Activated T-cell treated with anti-CD3 and anti-CD28 coated beads for 24 hours (primary cell): ENCODE data around the gene BRINP1.

Experiments
- DNase-seq: peaks from one replicate; pipeline ENCODE4 v3.0.0-alpha.2; 2020; ENCODE audit warnings: low read depth

Gene BRINP1

DNA sequence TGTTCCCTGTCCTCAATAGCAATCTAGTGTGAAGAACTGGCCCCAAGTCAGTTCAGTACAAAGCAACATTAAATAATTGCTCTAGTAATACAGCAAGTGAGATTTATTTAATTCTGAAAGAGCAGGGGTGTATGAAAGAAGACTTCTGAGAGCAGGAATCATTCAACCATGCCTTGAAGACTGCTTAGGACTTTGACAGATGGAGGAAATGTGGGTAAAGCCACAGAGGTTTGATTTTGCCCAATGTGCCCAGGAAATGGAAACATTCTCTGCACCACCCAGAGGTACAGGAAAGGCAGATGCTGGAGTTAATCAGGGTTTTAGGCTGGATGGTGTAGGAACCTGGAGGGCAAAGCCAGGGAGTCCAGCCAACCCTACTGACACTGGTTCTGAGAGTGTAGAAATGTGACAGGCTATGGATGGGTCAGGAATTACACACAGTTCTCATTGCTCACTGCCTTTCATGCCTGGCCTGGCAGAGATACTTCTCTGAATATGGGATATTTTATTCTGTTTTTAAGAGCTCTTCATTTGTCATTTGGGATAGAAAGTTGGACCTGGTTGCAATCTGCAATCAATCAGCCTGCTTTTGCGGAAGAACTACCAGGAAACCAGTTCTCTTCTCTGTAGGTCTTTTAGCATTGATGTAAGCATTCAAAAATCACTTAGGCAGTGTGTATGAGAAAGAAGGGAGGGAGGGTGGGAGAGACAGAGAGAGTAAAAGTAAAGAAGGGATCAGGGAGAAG, 88.3 kb downstream of the BRINP1 start:
- no peak for DNase-seq

DNA sequence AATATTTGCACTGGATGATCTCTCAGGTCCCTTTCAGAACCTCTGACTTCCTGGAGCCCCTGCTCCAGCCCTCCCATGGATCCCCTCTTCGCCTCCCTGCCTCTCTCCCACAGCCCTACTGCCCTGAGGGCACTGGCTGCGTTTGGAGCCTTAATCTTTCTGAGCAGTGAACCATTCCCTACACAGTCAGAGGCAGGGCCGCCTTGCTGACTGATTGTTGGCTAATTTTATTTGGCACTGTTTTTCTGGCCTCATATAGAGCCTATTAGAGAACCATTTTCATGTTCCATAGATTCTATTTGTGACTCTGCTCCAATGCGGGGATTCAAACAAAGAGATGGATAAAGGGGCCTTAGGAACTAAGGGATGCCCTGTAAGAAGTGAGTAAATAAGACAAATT, 91.1 kb downstream of the BRINP1 start:
- no peak for DNase-seq

DNA sequence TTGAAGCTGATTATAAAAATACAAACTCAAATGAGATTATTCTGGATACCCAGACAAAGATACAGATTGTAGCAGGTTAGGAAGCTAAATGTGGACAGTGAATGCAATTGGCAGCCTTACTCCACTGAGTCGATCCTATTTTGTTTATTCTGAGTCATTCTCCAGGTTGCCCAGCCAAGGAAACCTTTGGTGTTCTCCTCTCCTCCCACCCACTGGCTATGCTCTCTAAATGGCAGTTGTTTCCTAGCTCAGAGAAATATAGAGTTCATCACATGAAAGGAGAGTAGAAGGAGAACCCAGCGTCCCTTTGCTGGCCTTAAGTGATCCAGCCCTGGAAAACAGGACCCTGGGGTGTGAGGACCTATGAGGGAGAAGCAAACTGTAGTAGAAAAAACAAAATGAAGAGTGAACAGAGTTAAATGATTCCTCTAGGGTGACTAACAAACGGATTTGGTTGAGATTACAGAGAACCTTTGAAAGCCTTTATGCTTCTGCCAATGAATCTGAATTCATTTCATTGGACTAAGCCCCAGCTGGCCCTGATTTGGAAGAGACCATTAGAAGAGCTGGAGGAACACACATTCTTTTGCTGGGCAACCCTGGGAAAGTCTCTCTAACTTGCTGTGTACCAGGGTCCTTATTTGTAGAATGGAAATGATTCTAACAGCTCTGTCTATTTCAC, 95.1 kb downstream of the BRINP1 start:
- no peak for DNase-seq

DNA sequence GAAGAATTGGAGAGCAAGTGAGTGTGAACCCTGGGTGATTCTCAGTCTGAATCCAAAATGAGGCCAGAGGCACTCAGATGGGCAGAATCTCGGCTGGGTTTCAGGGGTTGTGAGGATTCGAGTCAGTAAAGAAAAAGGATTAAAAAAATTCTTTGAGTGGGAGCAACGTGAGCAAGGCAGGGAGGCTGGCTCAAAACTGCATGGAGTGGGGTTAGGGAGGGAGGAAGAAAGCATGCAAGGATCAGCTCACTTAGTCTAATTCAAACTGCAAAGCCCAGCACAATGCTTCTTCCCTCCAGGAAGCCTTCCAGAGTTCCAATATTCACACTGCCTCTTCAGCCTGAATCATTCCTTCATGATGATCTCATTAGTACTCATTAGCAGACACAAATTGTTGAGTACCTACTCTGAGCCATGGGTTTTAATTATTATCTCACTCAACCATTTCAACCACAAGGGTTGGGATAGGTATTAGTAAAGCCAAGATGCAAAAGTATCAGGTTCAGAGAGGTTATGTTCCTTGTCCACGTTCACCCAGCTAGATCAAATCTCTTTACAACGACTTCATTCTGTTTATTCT, 95.8 kb downstream of the BRINP1 start:
- no peak for DNase-seq

DNA sequence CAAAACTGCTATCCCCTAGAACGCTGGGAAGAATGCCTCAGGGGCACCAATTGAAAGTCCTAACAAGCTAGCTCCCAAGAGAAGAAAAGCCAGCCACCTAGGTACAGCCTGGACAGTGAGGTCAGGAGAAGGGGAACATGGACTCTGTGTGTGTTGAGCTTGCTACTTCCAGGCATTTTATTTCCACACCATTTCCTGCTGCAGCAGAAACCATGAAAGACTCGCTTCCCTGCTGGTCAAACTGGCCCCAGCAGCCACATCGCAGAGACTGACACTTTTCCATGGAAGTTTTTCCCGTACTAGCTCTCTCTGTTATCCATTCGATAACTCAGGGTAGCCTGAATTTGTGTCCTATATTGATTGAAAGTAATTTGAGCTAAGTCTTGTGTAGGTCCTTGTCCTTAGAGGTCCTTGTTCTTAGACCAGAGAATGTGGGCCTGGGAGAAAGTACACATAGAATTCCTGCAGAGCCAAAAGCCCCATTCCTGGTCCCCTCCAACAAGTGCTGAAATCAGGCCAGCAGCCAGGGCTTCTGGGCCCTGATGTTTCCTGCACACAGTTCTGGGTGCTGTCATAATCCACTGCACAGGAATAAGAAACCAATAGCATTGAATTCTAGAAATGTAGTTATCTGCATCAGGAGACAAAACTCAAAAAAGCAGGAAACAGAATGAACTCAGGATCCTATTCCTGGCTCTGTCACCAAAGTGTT, 96.6 kb downstream of the BRINP1 start:
- DNase-seq: no peak

DNA sequence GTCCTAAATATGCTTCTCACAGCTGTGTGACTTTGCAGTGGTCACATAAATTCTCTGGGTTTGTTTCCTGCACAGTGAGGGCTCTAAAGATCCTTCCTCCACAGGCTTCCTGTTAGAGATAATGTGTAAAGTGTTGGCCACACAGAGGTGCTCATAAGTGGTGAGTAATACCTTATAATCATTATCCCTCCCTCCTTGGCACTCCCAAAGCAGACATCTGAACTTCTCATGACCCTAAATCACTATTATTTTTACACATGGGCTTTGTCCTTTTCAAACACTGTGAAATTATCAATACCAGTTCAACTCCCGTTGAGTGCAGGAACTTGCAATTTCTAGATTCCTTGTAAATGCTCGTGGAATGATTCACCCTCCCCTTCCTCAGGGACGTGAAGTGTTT, 100.2 kb downstream of the BRINP1 start:
- no peak for DNase-seq

DNA sequence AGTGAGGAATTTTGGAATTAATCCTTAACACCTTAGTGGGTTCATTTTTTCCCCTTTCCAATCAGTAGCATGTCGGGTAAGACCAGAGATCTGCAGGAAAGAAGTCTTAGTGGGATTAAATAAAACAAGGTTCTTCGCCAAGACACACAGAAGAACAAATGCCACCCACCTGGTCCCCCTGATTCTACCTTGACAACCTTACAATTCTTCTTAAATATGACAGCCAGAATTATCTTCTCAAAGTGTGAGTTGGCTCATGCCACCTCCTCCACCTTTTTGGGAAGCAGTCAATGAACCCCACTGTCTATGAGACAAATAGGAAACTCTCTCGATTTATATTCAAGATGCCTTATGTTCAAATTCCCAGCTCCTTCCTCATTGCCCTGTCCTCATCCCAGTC, 105.1 kb downstream of the BRINP1 start:
- no peak for DNase-seq

DNA sequence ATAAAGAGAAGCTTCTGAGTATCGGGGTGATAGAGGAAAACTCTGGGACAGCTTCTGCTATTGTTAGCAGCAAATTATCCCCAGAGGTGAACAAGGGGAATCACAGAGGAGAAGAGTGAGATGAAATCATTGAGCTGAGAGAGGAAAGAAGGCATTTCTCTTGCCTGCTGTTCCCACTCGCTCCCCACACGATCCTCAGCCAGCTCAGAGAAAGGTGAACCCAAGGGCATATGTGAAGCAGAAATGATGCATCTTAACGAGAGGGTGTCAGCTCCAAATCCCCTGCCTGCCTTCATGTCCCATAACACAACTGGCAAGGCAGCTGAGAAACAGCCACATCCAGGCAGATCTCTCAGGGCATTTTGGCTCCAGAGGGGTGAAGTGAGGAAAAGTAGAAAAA, 111.6 kb downstream of the BRINP1 start:
- DNase-seq: no peak

DNA sequence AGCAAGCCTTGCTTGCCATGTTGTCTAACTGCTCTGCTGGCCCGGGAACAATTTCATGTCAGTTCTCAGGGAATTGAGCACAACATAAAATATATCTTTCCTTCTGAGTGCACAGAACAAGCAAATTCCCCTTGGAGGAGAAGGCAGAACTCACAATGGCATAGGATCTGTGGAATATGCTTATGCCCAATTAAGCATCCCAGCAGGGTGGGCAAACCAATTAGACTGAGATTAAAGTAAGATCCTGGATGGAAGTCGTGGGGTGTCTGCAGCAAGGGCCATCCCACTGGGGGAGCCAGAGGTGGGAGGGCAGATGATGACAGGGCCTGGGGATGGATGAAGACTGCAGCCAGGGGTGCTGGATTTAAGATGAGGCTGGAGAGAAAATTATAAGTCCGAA, 114.1 kb downstream of the BRINP1 start:
- no peak for DNase-seq

DNA sequence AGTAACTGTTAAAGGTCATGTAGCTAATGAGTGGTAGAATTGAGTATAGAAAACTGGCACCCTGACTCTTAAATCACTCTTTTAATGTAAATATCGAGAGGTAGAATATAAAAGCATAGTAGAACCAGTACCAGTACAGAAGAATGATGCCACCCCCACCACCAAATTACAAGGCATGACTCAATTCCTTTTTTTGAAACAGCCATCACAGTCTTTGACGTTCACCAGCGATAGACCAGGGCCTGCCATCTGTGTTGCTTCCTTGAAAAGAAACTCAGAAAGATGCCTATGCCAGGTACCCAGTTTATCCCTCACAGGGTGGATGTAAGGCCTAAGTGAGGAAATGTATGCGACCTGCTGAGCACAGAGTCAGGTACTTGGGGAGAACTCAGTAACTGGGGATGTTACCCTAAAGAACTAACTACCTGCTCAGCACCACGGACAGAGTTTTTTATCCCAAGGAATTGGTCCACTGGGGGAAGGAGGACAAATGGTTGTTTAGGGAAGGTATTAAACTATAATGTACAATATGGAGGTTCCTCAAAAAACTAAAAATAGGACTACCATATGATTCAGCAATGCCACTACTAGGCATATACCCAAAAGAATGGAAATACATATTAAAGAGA, 116.5 kb downstream of the BRINP1 start:
- DNase-seq: no peak

DNA sequence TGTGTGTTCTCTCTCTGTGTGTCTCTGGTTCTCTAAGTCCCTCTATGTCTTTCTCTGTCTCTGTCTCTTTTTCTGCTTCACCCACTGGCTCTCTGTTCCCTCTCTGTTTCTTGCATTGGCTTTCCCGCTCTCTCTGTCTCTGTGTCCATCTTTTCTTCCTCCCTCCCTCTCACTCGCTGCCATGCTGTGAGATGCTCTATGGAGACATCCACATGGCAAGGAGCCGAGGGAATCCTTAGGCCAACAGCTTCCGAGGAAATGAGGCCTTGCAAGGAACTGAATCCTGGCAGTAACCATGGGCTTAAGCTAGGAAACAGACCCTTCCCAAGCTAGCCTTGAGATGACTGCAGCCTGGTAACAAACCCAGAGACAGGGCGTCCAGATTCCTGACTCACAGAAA, 117.3 kb downstream of the BRINP1 start:
- no peak for DNase-seq

DNA sequence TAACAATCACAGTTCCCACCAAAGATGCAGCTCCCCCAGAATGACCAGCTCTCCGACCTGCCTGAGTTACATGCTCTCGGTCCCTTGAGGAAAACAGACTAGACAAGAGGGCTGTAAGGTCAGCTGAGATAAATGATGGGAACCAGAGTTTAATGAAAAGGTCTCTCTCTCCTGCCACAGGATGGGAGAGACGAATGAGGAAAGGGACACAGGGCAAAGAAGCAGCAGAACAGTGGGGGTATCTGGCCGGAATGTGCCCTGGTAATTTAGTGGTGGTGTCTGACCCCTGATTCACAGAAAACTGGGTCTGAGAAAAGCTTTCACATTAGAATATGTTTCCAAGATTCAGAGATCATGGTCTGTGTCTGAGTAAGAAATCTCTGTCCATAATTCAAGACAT, 118.5 kb downstream of the BRINP1 start:
- no peak for DNase-seq

DNA sequence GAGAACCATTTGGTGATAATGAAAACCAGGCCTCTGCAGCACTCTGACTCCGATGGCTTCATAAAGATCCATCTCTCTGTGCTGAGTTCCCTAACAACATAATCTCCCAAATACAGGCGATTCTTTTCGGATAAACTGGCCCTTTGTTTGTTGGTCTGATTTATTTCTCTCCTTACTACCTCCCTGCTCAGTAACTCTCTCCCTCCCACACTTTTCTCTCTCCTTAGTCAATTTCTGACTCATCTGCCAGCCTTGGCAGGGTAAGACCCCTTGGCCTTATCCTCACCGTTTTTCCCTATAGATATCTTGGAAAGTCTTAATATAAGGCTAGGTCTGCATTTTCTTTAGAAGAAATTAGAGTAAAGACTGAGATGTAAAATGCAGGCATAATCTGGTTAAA, 128.7 kb downstream of the BRINP1 start:
- DNase-seq: no peak

DNA sequence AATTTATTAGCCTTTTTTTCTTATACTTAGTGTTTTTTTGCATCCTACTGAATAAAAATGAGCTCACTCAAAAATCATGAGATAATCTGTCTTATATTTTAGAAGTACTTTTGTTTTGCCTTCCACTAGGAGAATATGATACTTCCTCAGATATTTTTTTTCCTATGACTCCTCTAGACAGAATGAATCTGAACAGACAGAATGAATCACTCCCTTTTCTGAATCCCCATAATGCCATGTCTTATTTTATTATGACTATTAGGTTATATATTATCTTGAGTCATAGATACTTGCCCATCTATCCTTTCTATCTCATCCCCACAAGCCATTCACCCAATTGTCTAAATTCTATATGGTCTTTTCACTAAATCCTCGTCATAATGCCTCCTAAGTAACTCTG, 134.6 kb downstream of the BRINP1 start:
- no peak for DNase-seq

DNA sequence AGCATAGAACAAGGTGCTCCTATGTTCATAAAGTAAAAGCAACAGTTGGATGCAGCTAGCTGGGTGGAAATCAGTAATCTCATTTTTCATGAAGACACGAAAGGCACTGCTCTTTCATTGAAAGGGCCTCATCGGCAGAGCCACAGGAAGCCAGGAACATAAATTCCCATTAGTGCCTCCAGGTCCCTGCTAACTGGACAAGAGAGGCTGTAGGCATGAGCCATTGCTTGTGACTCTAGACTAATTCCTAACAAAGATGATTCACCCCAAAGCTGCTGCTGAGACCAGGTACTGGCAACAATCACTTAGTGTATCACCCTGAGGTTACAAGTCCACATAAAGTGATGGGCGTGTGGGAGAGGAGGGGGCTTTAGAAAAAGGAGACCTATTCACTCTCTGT, 141.8 kb downstream of the BRINP1 start:
- no peak for DNase-seq

DNA sequence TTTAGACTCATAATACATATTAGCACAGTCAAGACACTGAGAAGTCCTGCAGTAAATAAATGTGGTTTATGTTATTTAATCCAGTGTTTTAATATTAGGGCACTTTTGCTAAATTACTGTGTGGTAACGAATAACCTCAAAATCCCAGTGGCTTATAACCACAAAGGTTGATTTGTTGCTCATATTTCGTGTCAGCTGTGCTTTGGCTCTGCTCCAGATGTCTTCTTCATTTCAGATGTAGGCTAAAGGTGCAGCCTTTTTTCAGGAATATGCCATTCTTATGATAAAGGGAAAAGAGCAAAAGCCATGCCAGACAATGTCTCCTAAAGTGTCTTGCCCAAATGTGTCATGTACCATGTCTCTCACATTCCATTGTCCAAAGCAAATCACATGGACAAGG, 144.8 kb downstream of the BRINP1 start:
- no peak for DNase-seq

DNA sequence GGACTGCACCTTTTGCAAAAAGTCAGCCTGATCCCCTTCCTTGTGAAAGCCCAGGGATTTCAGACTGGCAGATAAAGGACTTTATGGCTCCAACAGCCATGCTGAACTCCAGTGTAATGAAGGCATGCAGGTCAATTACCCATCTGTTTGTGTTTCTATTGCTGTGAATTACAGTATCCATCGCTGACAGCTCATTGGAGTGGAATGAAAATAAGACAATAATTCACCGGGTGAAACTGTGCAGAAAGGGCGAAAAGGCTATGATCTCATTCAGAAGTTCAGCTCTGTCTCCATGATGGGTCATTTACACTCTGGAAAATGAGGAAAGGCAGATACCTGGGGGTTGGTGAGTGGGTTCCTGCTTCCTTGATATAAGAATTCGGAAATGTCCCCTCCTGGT, 148.0 kb downstream of the BRINP1 start:
- DNase-seq: no peak

DNA sequence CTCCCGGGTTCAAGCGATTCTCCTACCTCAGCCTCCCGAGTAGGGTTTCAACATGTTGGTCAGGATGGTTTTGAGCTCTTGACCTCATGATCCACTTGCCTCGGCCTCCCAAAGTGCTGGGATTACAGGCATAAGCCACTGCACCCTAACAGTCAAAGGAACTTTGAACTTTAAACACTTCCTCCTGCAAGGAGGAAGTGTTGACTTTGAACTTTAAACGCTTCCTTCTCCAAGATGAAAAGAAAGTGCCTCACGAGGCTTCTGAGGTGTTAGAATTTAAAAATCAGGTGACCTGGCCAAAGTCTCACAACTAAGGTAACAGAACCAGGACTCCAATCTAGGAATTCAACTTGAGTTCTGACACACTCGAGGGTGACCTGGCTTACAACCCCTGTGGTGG, 150.9 kb downstream of the BRINP1 start:
- no peak for DNase-seq

DNA sequence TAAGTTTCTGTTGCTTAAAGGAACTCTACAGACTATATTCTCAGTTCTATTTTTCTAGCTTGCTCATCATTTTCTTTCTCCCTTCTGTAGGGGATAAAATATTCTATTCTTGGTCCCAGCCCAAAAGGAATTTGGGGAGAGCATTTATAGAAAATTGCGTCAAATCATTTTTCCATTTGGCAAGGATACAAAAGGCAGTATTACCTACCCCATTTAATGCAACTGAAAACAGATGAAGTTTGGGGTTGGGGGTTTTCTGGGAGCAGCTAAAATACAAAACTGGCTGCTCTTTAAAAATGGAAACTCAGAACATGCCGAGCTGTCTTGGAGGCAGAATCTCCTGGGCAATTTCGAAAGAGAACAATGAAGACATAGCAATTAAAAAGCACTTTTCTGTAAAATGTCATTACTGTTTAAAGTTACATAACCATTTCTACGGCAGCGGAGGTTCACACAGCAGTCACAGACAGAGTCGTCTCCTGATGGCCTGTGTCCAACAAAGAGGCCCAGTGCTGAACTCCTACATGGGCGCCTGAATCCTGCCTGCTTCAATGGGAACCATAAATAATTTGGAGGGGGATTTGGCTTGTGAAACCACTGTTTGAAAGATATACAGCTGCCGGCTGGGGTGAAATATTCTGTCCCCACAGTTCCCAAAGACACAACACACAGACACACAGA, 152.4 kb downstream of the BRINP1 start:
- no peak for DNase-seq

DNA sequence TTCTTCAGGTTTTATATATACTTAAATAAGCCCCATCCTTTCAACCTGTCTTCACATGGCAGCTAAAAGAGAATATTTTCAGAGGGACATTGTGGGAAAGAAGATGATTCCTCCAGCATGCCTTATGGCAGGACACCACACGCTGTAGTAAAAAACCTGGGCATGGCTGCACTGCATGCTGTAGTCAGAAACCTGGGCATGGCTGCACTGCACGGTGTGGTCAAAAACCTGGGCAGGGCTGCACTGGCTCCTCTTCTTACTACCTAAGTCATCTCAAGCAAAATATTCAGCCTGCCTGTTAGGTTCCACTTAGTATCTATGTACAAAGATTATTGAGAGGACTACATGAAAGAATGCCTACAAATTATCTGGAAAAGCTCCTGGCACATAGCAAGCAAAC, 153.6 kb downstream of the BRINP1 start:
- no peak for DNase-seq

DNA sequence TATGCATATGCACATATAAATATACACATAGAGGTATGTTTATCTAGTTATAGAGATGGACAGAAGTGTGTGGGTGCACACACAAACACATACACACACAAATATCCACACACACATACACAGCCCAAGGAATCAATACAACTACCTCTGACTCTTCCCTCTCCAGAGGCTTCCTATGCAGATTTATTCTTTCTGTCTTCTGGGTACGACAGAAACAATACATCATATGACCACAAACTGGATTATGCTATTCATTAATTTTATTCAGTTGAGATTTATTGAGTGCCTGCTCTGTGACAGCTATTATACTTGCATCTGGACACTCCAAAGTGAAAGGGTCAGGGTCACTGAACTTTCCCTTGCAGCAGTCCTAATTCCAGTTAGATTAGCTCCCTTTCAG, 155.8 kb downstream of the BRINP1 start:
- DNase-seq: no peak
